OCI-LY3 (cell line): ENCODE data around the gene PTPRN2.

ENCODE experiments used
- H2AFZ ChIP-seq: fragments of 200-600, 300-600 bp; shearing (Covaris generic); 2 replicates; pipeline ENCODE4 v1.6.0; 2014; ENCODE audit warnings: antibody characterized with exemption, low read depth, low read length
- H3K27ac ChIP-seq: fragments of 200-600, 300-600 bp; sonication (generic); 2 replicates; pipeline ENCODE4 v1.5.1; 2014; ENCODE audit warnings: mild to moderate bottlenecking, low read length, moderate library complexity, mixed read lengths
- H3K27me3 ChIP-seq: fragments of 200-600, 300-600 bp; sonication (generic); 2 replicates; pipeline ENCODE4 v1.6.1; 2014; ENCODE audit warnings: low read depth, low read length, mixed read lengths
- H3K36me3 ChIP-seq: fragments of 200-600, 300-600 bp; sonication (generic); replicated peaks from 2 replicates; pipeline ENCODE3; 2014; ENCODE audit warnings: low read depth, low read length, mixed read lengths
- H3K4me1 ChIP-seq: fragments of 300-600, 200-600 bp; sonication (generic); 2 replicates; pipeline ENCODE4 v1.6.1; 2014; ENCODE audit warnings: low read length, mixed read lengths
- H3K4me2 ChIP-seq: fragments of 200-600, 300-600 bp; sonication (generic); 2 replicates; pipeline ENCODE4 v1.6.1; 2014; ENCODE audit warnings: low read length, mixed read lengths
- H3K4me3 ChIP-seq: fragments of 300-600, 200-600 bp; sonication (generic); 2 replicates; pipeline ENCODE4 v1.5.1; 2014; ENCODE audit warnings: antibody characterized with exemption, mild to moderate bottlenecking, low read length, moderate library complexity
- H3K79me2 ChIP-seq: fragments of 300-600, 200-600 bp; shearing (Covaris generic); 2 replicates; pipeline ENCODE4 v1.6.1; 2014; ENCODE audit warnings: mild to moderate bottlenecking, low read length, mixed read lengths
- H3K9ac ChIP-seq: fragments of 300-600, 200-600 bp; shearing (Covaris generic); 2 replicates; pipeline ENCODE4 v1.6.0; 2014; ENCODE audit warnings: mild to moderate bottlenecking, low read length, moderate library complexity
- H3K9me3 ChIP-seq: fragments of 200-600, 300-600 bp; shearing (Covaris generic); 2 replicates; pipeline ENCODE4 v1.6.1; 2014; ENCODE audit warnings: low read length, mixed read lengths; ENCODE audit not compliant: insufficient read depth
- H4K20me1 ChIP-seq: fragments of 200-600, 300-600 bp; sonication (generic); 2 replicates; pipeline ENCODE4 v1.6.1; 2016; ENCODE audit warnings: low read length, mixed read lengths; ENCODE audit not compliant: insufficient read depth
- EZH2phosphoT487 ChIP-seq: fragments of 200-600 bp; shearing (Covaris generic); IDR thresholded peaks from 2 replicates; pipeline ENCODE4 v1.6.1; 2018; ENCODE audit warnings: antibody characterized with exemption, mixed run types, low read depth
- TF ChIP-seq, protein P1 (sequence below): fragments of 200-600, 300-600 bp; sonication (generic); IDR thresholded peaks from 2 replicates; pipeline ENCODE4 v1.5.1; 2014; ENCODE audit warnings: antibody characterized with exemption, low read length, low read depth

Gene PTPRN2

DNA sequence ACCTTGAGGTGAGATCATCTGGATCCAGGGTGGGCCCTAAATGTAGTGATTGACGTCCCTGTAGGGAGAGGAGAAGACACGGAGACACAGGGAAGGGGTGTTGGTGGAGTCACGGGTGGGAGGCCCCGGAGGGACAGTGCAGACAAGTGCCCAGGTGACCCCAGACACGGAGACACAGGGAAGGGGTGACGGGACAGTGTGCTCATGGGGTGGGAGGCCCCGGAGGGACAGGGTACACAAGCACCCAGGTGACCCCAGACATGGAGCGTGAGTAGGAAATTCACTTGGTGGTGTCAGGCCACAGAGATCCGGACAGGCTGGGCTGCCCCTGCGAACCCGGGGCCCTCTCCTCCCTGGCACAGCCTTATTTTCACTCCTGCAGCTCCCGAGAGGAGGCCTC lies 176.9 kb downstream of the PTPRN2 start:
- no peaks in the 10 kb centered on the region for H3K79me2 ChIP-seq
- no peaks in the 10 kb centered on the region for H4K20me1 ChIP-seq
- no peaks in the 10 kb centered on the region for H3K9me3 ChIP-seq
- no peak overlapping the region for H3K27ac ChIP-seq
- no peaks in the 10 kb centered on the region for H3K4me1 ChIP-seq
- H3K36me3 ChIP-seq, result no peaks in the 10 kb centered on the region
- H2AFZ ChIP-seq, result no peak overlapping the region
- no peaks in the 10 kb centered on the region for H3K27me3 ChIP-seq
- no peak for TF ChIP-seq EZH2phosphoT487
- TF ChIP-seq, protein P1, sequence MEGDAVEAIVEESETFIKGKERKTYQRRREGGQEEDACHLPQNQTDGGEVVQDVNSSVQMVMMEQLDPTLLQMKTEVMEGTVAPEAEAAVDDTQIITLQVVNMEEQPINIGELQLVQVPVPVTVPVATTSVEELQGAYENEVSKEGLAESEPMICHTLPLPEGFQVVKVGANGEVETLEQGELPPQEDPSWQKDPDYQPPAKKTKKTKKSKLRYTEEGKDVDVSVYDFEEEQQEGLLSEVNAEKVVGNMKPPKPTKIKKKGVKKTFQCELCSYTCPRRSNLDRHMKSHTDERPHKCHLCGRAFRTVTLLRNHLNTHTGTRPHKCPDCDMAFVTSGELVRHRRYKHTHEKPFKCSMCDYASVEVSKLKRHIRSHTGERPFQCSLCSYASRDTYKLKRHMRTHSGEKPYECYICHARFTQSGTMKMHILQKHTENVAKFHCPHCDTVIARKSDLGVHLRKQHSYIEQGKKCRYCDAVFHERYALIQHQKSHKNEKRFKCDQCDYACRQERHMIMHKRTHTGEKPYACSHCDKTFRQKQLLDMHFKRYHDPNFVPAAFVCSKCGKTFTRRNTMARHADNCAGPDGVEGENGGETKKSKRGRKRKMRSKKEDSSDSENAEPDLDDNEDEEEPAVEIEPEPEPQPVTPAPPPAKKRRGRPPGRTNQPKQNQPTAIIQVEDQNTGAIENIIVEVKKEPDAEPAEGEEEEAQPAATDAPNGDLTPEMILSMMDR, result no peak
- H3K4me2 ChIP-seq, result no peak overlapping the region
- H3K4me3 ChIP-seq, result no peak overlapping the region
- no peak overlapping the region for H3K9ac ChIP-seq

DNA sequence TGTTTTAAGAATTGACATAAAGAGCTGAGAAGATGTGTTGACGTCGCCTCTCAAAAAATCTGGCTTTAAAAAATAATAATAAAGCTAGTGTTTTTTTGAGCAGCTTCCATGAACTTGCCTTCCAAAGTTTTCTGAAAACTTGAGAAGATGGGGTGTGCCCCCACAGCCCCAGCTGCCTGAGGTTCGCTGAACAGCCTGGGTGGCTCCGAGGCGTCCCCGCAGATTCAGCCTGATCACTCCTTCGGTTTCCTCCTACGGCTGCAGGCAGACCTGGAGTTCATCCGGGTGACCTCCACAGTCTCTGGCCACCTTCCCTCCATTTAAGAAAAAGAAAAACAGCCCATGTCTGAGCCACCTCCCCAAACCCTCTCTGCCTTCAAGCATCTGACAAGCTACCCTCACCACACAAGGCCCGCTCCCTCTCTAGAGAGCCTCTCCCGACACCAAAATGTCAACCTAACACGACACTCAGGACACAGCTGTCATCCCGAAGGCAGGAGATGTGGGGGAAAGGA lies 177.8 kb downstream of the PTPRN2 start:
- no peaks in the 10 kb centered on the region for H3K9me3 ChIP-seq

DNA sequence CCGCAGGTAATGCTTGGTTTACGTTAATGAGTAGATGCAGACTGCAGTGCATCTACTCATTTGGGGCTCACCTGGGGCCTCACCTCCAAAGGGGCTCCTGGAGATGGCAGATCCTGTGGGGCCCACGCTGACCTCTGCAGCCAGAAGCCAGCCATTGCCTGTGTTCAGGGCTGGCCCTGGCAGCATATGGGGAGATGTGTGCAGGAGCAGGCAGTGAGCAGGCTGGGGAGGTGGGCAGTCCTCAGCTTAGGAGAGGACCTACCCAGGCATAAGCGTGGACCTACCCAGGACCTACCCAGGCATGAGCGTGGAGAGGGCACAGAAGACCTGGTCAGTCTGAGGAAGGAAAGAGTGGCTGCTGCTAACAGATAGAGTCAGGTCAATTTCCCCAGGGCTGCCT lies 178.5 kb downstream of the PTPRN2 start:
- Histone ChIP-seq H3K27me3 (no peaks in the 10 kb centered on the region), H3K27ac (no peak overlapping the region), H3K4me2 (no peak overlapping the region), H3K9ac (no peak overlapping the region), H3K9me3 (no peaks in the 10 kb centered on the region), H3K79me2 (no peaks in the 10 kb centered on the region), H3K4me3 (no peak overlapping the region), H2AFZ (no peak overlapping the region), H3K4me1 (peaks cover 1% of the 10 kb centered on the region), H3K36me3 (no peaks in the 10 kb centered on the region), H4K20me1 (no peaks in the 10 kb centered on the region)
- TF ChIP-seq, protein P1, result no peak
- TF ChIP-seq EZH2phosphoT487, result no peak

More for the DNA sequence above, 177.8 kb downstream of the PTPRN2 start:
- Histone ChIP-seq H3K36me3 (no peaks in the 10 kb centered on the region), H3K27me3 (no peaks in the 10 kb centered on the region), H3K4me3 (no peak overlapping the region), H3K4me2 (no peak overlapping the region), H4K20me1 (no peaks in the 10 kb centered on the region), H3K27ac (no peak overlapping the region), H3K4me1 (no peaks in the 10 kb centered on the region), H3K9ac (no peak overlapping the region), H2AFZ (no peak overlapping the region), H3K79me2 (no peaks in the 10 kb centered on the region)
- no peak for TF ChIP-seq EZH2phosphoT487
- TF ChIP-seq, protein P1, result no peak

DNA sequence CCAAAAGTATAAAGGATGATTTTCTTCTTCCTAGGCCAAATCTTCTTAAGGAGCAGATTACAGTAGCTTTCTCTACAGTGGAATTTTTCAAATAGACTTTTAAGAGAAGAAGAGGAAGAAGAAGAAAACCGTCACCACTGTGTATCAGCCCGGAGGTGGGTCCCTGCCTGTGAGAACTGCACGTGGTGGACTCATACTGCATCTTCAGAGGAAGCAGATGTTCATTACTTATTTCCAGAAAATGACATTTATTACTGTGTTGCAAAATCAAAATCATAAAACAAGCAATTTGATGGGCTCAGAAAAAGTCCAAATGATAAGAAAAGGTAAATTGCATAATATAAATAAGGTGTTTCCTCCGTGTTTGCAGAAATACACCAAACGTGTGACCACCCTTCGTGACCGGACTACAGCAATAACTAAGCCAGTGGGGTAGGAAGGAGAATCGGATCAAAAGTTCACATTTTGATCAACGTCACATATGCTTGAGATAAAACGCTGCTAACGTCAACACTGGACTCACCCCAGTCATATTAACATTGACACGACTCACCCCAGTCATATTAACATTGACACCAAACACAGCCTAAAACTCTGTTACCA lies 179.2 kb downstream of the PTPRN2 start:
- no peaks in the 10 kb centered on the region for H4K20me1 ChIP-seq
- no peak overlapping the region for H2AFZ ChIP-seq
- no peak overlapping the region for H3K27ac ChIP-seq
- no peak overlapping the region for H3K4me2 ChIP-seq
- H3K4me1 ChIP-seq, result peaks cover 8% of the 10 kb centered on the region
- H3K27me3 ChIP-seq, result no peaks in the 10 kb centered on the region
- no peaks in the 10 kb centered on the region for H3K9me3 ChIP-seq
- TF ChIP-seq EZH2phosphoT487, result no peak
- TF ChIP-seq, protein P1, result no peak
- no peak overlapping the region for H3K9ac ChIP-seq
- H3K79me2 ChIP-seq, result no peaks in the 10 kb centered on the region
- H3K36me3 ChIP-seq, result no peaks in the 10 kb centered on the region
- H3K4me3 ChIP-seq, result no peak overlapping the region
